Subcutaneous adipose tissue (tissue), 4 donors: ENCODE data around the gene CHAF1A. TPM values are rescaled to one million over a fixed set of nuclear protein-coding genes. Genes with fewer than 3 reads are reported as not detected.

Experiments used
- CTCF ChIP-seq: fragments of 450-650 bp; IDR thresholded peaks from one replicate; pipeline ENCODE4 v1.5.1; 2016; ENCODE audit warnings: low read depth, mild to moderate bottlenecking, control low read depth, antibody characterized with exemption, moderate library complexity
- total RNA-seq, 4 donors: library from RNA; depleted of rRNA; stranded (reverse); fragments of >200 nt; gene quantifications; one replicate each; pipeline ENCODE4 v1.1.0, GENCODE V29; 2016

CHAF1A gene
- total RNA-seq, 4 donors from 2014 or later = 4.8 to 13.0 (median 6.3) TPM

- no peak for TF ChIP-seq CTCF
These were observed 71.5 kb downstream of the CHAF1A start for GRCh38 chr19:4473763-4474513.

GRCh38 chr19:4474514-4475022 is 72.1 kb downstream of the CHAF1A start:
- no peak for TF ChIP-seq CTCF

GRCh38 chr19:4477034-4477801 is 74.8 kb downstream of the CHAF1A start:
- no peak for TF ChIP-seq CTCF

GRCh38 chr19:4482721-4483364 is 80.4 kb downstream of the CHAF1A start:
- TF ChIP-seq CTCF = no peak

- TF ChIP-seq CTCF = no peak
These were observed 80.9 kb downstream of the CHAF1A start for GRCh38 chr19:4483385-4483784.

GRCh38 chr19:4487572-4487971 is 85.1 kb downstream of the CHAF1A start:
- no peak for TF ChIP-seq CTCF

- TF ChIP-seq CTCF = no peak
These were observed 86.1 kb downstream of the CHAF1A start for GRCh38 chr19:4488496-4488895.
